NCI-H82 (cell line): ENCODE data around the gene SLC35B1.

Experiments
- DNase-seq: peaks from one replicate; lab custom pipeline; 2025; lab: John Stamatoyannopoulos, UW

The SLC35B1 gene

DNA sequence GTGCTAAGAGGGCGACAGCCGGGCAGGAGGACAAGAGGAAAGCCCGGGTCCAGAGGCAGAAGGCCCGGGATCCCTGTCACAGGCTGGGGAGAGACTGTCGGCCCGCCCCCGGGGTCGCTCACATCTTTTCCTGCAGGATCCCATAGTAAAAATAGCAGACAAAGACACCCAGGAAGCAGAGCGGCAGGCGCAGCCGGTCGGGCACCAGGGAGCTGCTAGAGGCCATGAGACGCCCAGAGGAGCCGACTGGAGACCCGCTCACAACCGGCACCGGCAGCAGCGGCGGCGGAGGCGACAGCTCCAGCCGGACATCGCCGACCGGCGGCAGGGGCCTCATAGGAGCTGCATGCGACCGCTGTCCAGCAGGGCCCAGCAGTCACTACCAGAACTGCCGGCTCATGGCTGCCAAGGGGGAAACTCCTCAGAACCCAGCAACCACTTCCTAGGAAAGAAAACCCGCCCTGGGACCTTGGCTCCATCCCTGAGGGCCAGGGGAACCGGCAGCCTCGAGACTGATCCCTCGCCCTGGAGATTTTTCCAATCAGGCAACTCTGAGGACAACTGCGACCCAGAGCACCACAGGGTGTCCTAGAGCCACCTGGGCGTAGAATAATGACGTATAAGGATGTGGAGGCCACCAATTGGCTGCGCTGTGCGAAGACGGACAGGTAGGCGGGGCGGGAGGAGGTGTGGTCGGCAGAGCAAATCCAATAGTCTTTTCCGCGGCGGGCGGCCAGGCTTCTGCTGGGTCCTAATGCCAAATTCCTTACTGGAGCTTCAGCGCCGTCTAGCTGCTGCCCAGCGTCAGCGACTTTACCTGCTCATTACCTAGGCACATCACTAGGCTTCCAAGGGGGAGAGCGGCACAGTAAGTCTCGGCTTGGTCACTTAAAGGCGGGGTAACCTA is at the start of gene SLC35B1:
SLC35B1 (minus strand) TSS at position 357 of the 907 bp plus-strand sequence; CDS start at position 226, 131 bp downstream.
- DNase-seq: peak; percentile 100

DNA sequence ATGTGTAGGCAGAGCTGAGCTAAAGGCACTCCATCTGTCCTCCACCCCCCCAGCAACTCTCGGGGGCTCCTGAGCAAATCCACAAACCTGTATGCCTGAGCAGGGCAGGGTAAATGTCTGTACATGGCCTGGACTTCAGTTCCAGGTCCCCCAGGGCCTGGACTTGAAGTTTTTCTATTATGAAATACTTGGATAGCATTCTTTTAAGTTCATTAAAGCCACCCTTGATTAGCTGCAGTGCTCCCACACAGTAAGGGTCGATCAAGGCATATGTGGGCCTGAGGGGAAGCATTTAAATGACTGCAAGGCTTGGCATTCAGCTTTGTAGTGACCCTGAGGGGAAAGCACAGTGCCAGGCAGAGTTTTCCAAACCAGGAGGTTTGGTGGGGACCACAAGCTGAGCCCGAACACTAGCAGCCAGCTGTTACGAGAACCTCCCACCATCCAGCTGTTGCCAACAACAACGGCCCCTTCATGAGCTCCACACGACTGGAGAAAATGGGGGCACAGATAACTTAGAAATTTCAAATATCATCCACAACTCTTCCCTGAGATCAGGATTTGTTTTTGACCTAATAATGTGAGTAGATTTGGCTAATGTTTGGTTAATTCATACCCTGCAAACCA is 49.5 kb upstream of the SLC35B1 start:
- no peak for DNase-seq

GRCh38 chr17:49756323-49757150 is 48.8 kb upstream of the SLC35B1 start:
- no peak for DNase-seq

DNA sequence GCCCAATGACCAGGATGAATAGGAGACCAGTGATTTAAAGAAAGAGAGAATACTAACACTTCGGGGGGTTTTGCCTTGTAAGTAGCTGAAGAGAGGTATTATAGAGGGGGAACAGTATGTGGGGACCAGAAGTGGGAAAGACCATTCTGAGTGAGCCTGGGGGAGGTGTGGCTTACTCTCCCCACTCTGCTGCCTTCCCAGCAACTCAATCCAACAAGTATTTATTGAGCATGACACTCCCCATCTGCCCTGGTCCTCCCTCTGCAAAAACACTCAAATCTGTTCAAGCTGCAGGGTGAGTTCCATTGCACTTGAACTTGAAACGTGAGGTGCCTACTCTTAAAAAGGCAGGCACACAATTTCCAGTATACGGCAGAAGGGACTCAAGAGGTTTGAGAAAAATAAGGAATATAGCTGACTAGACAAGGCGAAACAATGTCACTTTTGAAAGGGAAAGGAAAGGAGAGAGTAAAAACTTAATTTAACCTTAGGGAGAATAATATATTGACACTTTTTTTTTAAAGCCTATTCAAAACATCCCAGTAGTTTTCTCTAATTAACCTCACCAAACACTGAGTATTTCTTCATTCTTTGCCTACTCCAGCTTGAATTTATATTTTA is 48.0 kb upstream of the SLC35B1 start:
- DNase-seq: peak; percentile 52

DNA sequence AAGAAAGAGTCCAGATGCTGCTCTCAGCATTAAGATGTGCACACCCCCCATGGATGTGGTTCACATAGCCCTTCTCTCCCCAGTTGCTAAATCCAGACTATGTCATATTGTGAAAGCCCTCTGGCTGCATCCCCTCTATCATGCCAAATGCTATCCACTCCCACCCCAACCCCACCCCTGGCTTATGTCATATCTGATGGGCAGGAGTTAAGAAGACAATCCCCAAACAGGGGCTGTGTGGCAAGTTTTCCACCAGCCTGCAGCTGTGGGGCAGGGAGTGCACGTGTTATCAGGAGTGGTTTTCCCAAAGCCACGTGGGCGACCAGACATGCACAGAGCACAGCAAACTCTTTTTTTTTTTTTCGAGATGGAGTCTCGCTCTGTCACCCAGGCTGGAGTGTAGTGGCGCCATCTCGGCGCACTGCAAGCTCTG is 46.2 kb upstream of the SLC35B1 start:
- no peak for DNase-seq

GRCh38 chr17:49752508-49752907 is 44.7 kb upstream of the SLC35B1 start:
- DNase-seq: no peak

GRCh38 chr17:49749730-49750129 is 42.0 kb upstream of the SLC35B1 start:
- no peak for DNase-seq

- no peak for DNase-seq
These were observed 41.0 kb upstream of the SLC35B1 start for GRCh38 chr17:49748791-49749190.

DNA sequence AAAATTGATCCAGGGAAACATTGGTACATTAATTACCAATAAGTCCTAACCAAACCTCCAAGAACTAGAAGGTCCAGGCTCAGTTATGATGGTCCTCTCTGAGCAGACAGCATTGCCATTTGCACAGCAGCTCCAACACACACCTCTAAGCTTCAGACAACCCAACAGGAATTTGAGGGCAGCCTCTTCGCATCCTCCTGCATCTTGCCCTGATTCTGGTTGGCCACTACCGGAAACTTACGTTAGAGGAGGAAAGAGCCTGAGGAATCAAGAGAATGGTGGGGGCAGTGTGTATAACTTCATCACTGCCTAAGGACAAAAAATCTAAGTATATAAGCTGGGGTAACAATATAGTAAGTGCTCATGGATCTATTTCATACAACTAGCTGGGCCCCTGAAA is 40.5 kb upstream of the SLC35B1 start:
- DNase-seq: no peak

- DNase-seq: no peak
These were observed 39.9 kb upstream of the SLC35B1 start for GRCh38 chr17:49747632-49748031.

GRCh38 chr17:49746791-49747490 is 39.2 kb upstream of the SLC35B1 start:
- DNase-seq: no peak

GRCh38 chr17:49745175-49746139 is 37.7 kb upstream of the SLC35B1 start:
- peak; percentile 35 for DNase-seq

DNA sequence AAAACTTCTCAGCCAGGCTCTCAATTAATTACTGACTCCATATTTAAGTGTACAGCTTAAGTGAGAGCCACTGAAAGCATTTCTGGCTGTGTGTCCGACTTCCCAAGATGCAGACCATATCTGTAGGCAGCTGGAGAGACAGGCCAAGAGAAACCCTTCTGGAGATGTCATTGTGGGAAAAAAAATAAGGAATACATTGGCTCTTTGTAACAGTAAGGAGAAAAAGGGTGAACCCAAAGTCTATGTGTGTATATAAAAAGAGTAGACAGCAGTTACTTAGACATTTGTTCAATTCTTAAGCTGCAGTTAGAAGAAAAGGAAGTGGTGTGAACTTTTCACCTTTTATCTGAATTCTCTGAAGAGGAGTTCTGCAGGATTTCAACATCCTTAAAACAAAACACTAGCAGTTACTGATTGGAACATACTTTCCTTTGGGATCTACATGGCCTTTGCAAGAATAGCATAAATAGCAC is 34.4 kb upstream of the SLC35B1 start:
- peak; percentile 39 for DNase-seq

GRCh38 chr17:49741692-49742076 is 33.9 kb upstream of the SLC35B1 start:
- peak; percentile 47 for DNase-seq

GRCh38 chr17:49741009-49741691 is 33.4 kb upstream of the SLC35B1 start:
- DNase-seq: no peak

- peak; percentile 64 for DNase-seq
These were observed 32.0 kb upstream of the SLC35B1 start for GRCh38 chr17:49739641-49740271.

DNA sequence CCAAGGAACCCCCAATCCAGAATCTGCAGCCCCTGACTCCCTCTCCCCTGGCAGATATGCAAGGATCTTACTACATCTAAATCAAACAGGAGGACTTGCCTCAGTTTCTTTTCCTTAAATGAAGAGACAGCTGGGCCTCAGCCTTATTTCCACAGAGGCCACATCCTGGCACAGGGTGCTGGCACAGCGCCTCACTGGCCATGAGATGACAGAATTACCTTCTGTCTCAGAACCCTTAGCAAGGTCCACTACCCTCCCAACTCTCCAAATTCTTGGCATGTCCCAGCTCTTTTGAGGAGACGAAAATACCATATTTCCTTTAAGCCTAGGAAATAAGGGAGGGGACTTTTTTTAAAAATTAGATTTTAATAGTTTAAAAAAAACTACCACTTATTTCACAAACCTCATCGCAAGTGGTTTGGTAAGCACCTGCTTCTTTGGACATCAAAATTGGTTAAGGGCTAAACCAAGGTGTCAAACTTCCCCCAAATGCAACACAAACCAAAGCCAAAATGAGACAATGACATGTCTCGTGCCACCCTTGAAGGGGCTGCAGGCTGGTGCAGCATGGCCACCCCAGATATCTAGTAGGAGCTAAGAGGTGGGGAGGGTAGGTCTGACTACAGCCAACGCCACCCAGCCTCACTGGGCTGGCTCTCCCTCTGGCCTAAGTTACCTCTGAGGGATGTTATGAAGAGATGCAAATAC is 30.8 kb upstream of the SLC35B1 start:
- DNase-seq: no peak
